Measurements from ENCODE around the gene TTC27.
"Not testable (repeated sequence)": the region's sequence is repeated elsewhere in the genome, so short reads cannot be mapped to it uniquely, and the experiment has no call there.

TTC27 gene

GRCh38 chr2:32863803-32864202 is 236.0 kb downstream of the TTC27 start:
- no peak overlapping the region for H3K27ac ChIP-seq (ENCODE audit: low read length)
- H3K4me3 ChIP-seq (ENCODE audit: low read length in 2 of 2), result no peak overlapping the region
- no peak overlapping the region for H3K9ac ChIP-seq (ENCODE audit: low read length in 2 of 2)
- H3K36me3 ChIP-seq (ENCODE audit: control insufficient read depth in 2 of 2, insufficient read depth in 2 of 2, low read length in 2 of 2), result no peaks in the 10 kb centered on the region
- H3K27me3 ChIP-seq (ENCODE audit: control insufficient read depth in 1 of 2, insufficient read depth in 2 of 2, low read length in 2 of 2), result no peaks in the 10 kb centered on the region
- no peaks in the 10 kb centered on the region for H3K9me3 ChIP-seq (ENCODE audit: control insufficient read depth in 2 of 2, low read length in 2 of 2)
- no peaks in the 10 kb centered on the region for H3K4me1 ChIP-seq (ENCODE audit: control insufficient read depth, insufficient read depth, low read length)

GRCh38 chr2:32864334-32865111 is 236.7 kb downstream of the TTC27 start:
- H3K27ac ChIP-seq (ENCODE audit: low read length), result no peak overlapping the region
- H3K4me3 ChIP-seq (ENCODE audit: low read length in 2 of 2), result no peak overlapping the region

GRCh38 chr2:32865399-32866068 is 237.7 kb downstream of the TTC27 start:
- H3K4me1 ChIP-seq (ENCODE audit: control insufficient read depth, insufficient read depth, low read length), result no peaks in the 10 kb centered on the region
- H3K27me3 ChIP-seq (ENCODE audit: control insufficient read depth in 1 of 2, insufficient read depth in 2 of 2, low read length in 2 of 2), result no peaks in the 10 kb centered on the region

More at GRCh38 chr2:32864334-32865111, 236.7 kb downstream of the TTC27 start:
- Histone ChIP-seq H3K27me3 (ENCODE audit: control insufficient read depth in 1 of 2, insufficient read depth in 2 of 2, low read length in 2 of 2) (no peaks in the 10 kb centered on the region), H3K9me3 (ENCODE audit: control insufficient read depth in 2 of 2, low read length in 2 of 2) (no peaks in the 10 kb centered on the region), H3K36me3 (ENCODE audit: control insufficient read depth in 2 of 2, insufficient read depth in 2 of 2, low read length in 2 of 2) (no peaks in the 10 kb centered on the region), H3K9ac (ENCODE audit: low read length in 2 of 2) (no peak overlapping the region), H3K4me1 (ENCODE audit: control insufficient read depth, insufficient read depth, low read length) (no peaks in the 10 kb centered on the region)

GRCh38 chr2:32866462-32866861 is 238.6 kb downstream of the TTC27 start:
- H3K27me3 ChIP-seq (ENCODE audit: control insufficient read depth in 1 of 2, insufficient read depth in 2 of 2, low read length in 2 of 2); H3K9ac ChIP-seq (ENCODE audit: low read length in 2 of 2); H3K9me3 ChIP-seq (ENCODE audit: control insufficient read depth in 2 of 2, low read length in 2 of 2); H3K4me3 ChIP-seq (ENCODE audit: low read length in 2 of 2); H3K4me1 ChIP-seq (ENCODE audit: control insufficient read depth, insufficient read depth, low read length); H3K27ac ChIP-seq (ENCODE audit: low read length); H3K36me3 ChIP-seq (ENCODE audit: control insufficient read depth in 2 of 2, insufficient read depth in 2 of 2, low read length in 2 of 2): not testable (repeated sequence)

More at GRCh38 chr2:32865399-32866068, 237.7 kb downstream of the TTC27 start:
- no peaks in the 10 kb centered on the region for H3K9me3 ChIP-seq (ENCODE audit: control insufficient read depth in 2 of 2, low read length in 2 of 2)
- no peak overlapping the region for H3K27ac ChIP-seq (ENCODE audit: low read length)
- no peaks in the 10 kb centered on the region for H3K36me3 ChIP-seq (ENCODE audit: control insufficient read depth in 2 of 2, insufficient read depth in 2 of 2, low read length in 2 of 2)
- H3K9ac ChIP-seq (ENCODE audit: low read length in 2 of 2), result no peak overlapping the region
- no peak overlapping the region for H3K4me3 ChIP-seq (ENCODE audit: low read length in 2 of 2)
